WTC11 (cell line): Measurements from ENCODE around the gene TRAF7. TPM values are rescaled to one million over a fixed set of nuclear protein-coding genes. Genes with fewer than 3 reads are reported as not detected.

Source experiments
- ATAC-seq: fragments of 200-7000 bp; cut with Tn5 transposase; 2 replicates; pipeline ENCODE4 v1.10.0; 2021; ENCODE audit warnings: mild to moderate bottlenecking, moderate library complexity
- CTCF ChIA-PET: fragments of 300-600 bp; sonication (Branson Sonifier 250); formaldehyde crosslinking; loops from one replicate; lab custom pipeline; 2021; ENCODE audit warnings: antibody characterized with exemption; lab: Charles Lee
- POLR2A ChIA-PET: fragments of 350-600 bp; sonication (Branson Sonifier 250); formaldehyde crosslinking; loops from one replicate; lab custom pipeline; 2021; ENCODE audit warnings: antibody characterized with exemption; lab: Charles Lee
- DNase-seq: peaks from one replicate; pipeline ENCODE4 v3.0.0; 2021; ENCODE audit warnings: low spot score
- H3K27ac Mint-ChIP-seq: 2 replicates; pipeline ENCODE4 v1.8.0; 2021; ENCODE audit warnings: mixed read lengths
- H3K27me3 Mint-ChIP-seq: 2 replicates; pipeline ENCODE4 v1.8.0; 2021; ENCODE audit warnings: low read depth, mild to moderate bottlenecking, moderate library complexity, mixed read lengths
- H3K36me3 Mint-ChIP-seq: 2 replicates; pipeline ENCODE4 v1.8.0; 2021; ENCODE audit warnings: mixed read lengths
- H3K4me1 Mint-ChIP-seq: 2 replicates; pipeline ENCODE4 v1.8.0; 2022; ENCODE audit warnings: mixed read lengths
- H3K4me3 Mint-ChIP-seq: 2 replicates; pipeline ENCODE4 v1.8.0; 2021; ENCODE audit warnings: mild to moderate bottlenecking, moderate library complexity, mixed read lengths
- H3K9me3 Mint-ChIP-seq: 2 replicates; pipeline ENCODE4 v1.8.0; 2021; ENCODE audit warnings: mixed read lengths
- ATF6 ChIP-seq: sonication (generic); formaldehyde crosslinking; IDR thresholded peaks from 2 replicates; pipeline ENCODE4 v1.8.1; 2023; ENCODE audit warnings: mild to moderate bottlenecking, missing genetic modification reagents
- CREM ChIP-seq: sonication (generic); formaldehyde crosslinking; IDR thresholded peaks from 2 replicates; pipeline ENCODE4 v1.8.1; 2022; ENCODE audit warnings: mild to moderate bottlenecking, missing genetic modification reagents, moderate library complexity
- E2F1 ChIP-seq: sonication (generic); formaldehyde crosslinking; IDR thresholded peaks from 2 replicates; pipeline ENCODE4 v1.8.0; 2022; ENCODE audit warnings: mild to moderate bottlenecking, missing genetic modification reagents
- EMX1 ChIP-seq: fragments of 250-450 bp; sonication (Bioruptor Pico); IDR thresholded peaks from 2 replicates; pipeline ENCODE4 v1.8.0; 2021; ENCODE audit warnings: mild to moderate bottlenecking
- ERG ChIP-seq: fragments of 250-450 bp; sonication (Bioruptor Pico); IDR thresholded peaks from 2 replicates; pipeline ENCODE4 v1.8.0; 2021; ENCODE audit warnings: mild to moderate bottlenecking
- FOXP1 ChIP-seq: sonication (generic); formaldehyde crosslinking; IDR thresholded peaks from 2 replicates; pipeline ENCODE4 v1.8.0; 2022; ENCODE audit warnings: missing genetic modification reagents, mild to moderate bottlenecking, moderate library complexity, borderline replicate concordance
- GTF2I ChIP-seq: fragments of 250-450 bp; sonication (Bioruptor Pico); conservative IDR thresholded peaks from 2 replicates; pipeline ENCODE4 v1.4.0; 2021; ENCODE audit warnings: mild to moderate bottlenecking
- IRF2 ChIP-seq: sonication (generic); formaldehyde crosslinking; IDR thresholded peaks from 2 replicates; pipeline ENCODE4 v1.8.0; 2022; ENCODE audit warnings: low read depth, missing genetic modification reagents, borderline replicate concordance
- JUN ChIP-seq: sonication (generic); formaldehyde crosslinking; IDR thresholded peaks from 2 replicates; pipeline ENCODE4 v1.8.0; 2023; ENCODE audit warnings: mild to moderate bottlenecking, missing genetic modification reagents
- MXD4 ChIP-seq: fragments of 250-450 bp; sonication (Bioruptor Pico); IDR thresholded peaks from 2 replicates; pipeline ENCODE4 v1.8.0; 2021; ENCODE audit warnings: mild to moderate bottlenecking, moderate library complexity, borderline replicate concordance
- NFATC4 ChIP-seq: fragments of 250-450 bp; sonication (Bioruptor Pico); IDR thresholded peaks from 2 replicates; pipeline ENCODE4 v1.9.0; 2021; ENCODE audit warnings: mild to moderate bottlenecking
- PRDM15 ChIP-seq: sonication (generic); formaldehyde crosslinking; IDR thresholded peaks from 2 replicates; pipeline ENCODE4 v1.8.0; 2022; ENCODE audit warnings: missing genetic modification reagents
- PREB ChIP-seq: sonication (generic); formaldehyde crosslinking; IDR thresholded peaks from 2 replicates; pipeline ENCODE4 v1.8.1; 2022; ENCODE audit warnings: mild to moderate bottlenecking, missing genetic modification reagents, moderate library complexity, borderline replicate concordance
- RELA ChIP-seq: sonication (generic); formaldehyde crosslinking; IDR thresholded peaks from 2 replicates; pipeline ENCODE4 v1.8.1; 2022; ENCODE audit warnings: missing genetic modification reagents, mild to moderate bottlenecking, borderline replicate concordance
- ZNF121 ChIP-seq: sonication (generic); formaldehyde crosslinking; IDR thresholded peaks from 2 replicates; pipeline ENCODE4 v1.8.0; 2023; ENCODE audit warnings: missing genetic modification reagents
- ZNF138 ChIP-seq: sonication (generic); formaldehyde crosslinking; conservative IDR thresholded peaks from 2 replicates; pipeline ENCODE4 v1.8.1; 2022; ENCODE audit warnings: mild to moderate bottlenecking, moderate library complexity, missing genetic modification reagents
- ZNF219 ChIP-seq: sonication (generic); formaldehyde crosslinking; IDR thresholded peaks from 2 replicates; pipeline ENCODE4 v1.8.0; 2023; ENCODE audit warnings: missing genetic modification reagents, mild to moderate bottlenecking, borderline replicate concordance
- total RNA-seq: library from RNA; stranded (reverse); gene quantifications from 3 replicates; pipeline ENCODE4 v1.2.3, GENCODE V29; 2021

The TRAF7 gene
- total RNA-seq, 1 experiment from 2014 or later = 148 TPM

GRCh38 chr16:2223221-2223941 is 67.8 kb downstream of the TRAF7 start, which contains the start of gene E4F1 (continued):
- TF ChIP-seq ATF6 (no peak), PREB (CRISPR knock-in tag) (no peak), EMX1 (CRISPR knock-in tag) (no peak), MXD4 (CRISPR knock-in tag) (no peak)

- DNase-seq = no peak
- H3K27ac Mint-ChIP-seq = no peak overlapping the region; the same call in 1 of the 2 replicates
- no peak for TF ChIP-seq JUN (CRISPR knock-in tag)
- no peak for TF ChIP-seq PREB (CRISPR knock-in tag)
- no peak for TF ChIP-seq PRDM15 (CRISPR knock-in tag)
- no peak for TF ChIP-seq RELA
- peak; percentile 98 for TF ChIP-seq ZNF121 (CRISPR knock-in tag)
- no peak for TF ChIP-seq ZNF219 (CRISPR knock-in tag)
- TF ChIP-seq GTF2I (CRISPR knock-in tag) = peak; percentile 45; the same call in 1 of the 2 replicates
- TF ChIP-seq, all 79 proteins: peak for 2
- Mint-ChIP-seq H3K36me3 (no peaks in the 10 kb centered on the region), H3K4me3 (peak overlapping the region; percentile 76), H3K27me3 (no peaks in the 10 kb centered on the region), H3K9me3 (no peaks in the 10 kb centered on the region), H3K4me1 (peaks cover 3% of the 10 kb centered on the region; the same call in 1 of the 2 replicates)
- peak; percentile 10 for ATAC-seq
- ChIA-PET POLR2A (no interaction called here), CTCF (interaction anchor here (0.6 to 1.0 kb wide), 5 partner anchors 10 to 527 kb away, joined by 3 to 4 read pairs (median 3); partner anchors contain the start of genes ECI1 and PGP)
Observed at GRCh38 chr16:2223942-2224486, 68.4 kb downstream of the TRAF7 start.

GRCh38 chr16:2226245-2226793 is 70.7 kb downstream of the TRAF7 start:
- H3K36me3 Mint-ChIP-seq = peaks cover 3% of the 10 kb centered on the region; the same call in 1 of the 2 replicates
- CTCF ChIA-PET = interaction anchor here (0.6 to 1.8 kb wide), 2 partner anchors 32 to 262 kb away, joined by 5 to 8 read pairs; no protein-coding TSS in a partner anchor
- no peaks in the 10 kb centered on the region for H3K27me3 Mint-ChIP-seq
- no peak for ATAC-seq
- POLR2A ChIA-PET = interaction anchor here (1.0 kb wide), 1 partner anchor 45 kb away, joined by 4 read pairs; no protein-coding TSS in a partner anchor
- no peak overlapping the region for H3K4me3 Mint-ChIP-seq
- TF ChIP-seq NFATC4 (no peak), E2F1 (CRISPR knock-in tag) (no peak), ERG (CRISPR knock-in tag) (no peak), IRF2 (no peak), ZNF138 (no peak), FOXP1 (CRISPR knock-in tag) (no peak), CREM (CRISPR knock-in tag) (no peak)
- H3K9me3 Mint-ChIP-seq = no peaks in the 10 kb centered on the region
- peaks cover 3% of the 10 kb centered on the region; the same call in 1 of the 2 replicates for H3K4me1 Mint-ChIP-seq
- H3K27ac Mint-ChIP-seq = 0 out of 2 replicates have a peak overlapping the region, but pooled peaks have one; percentile 53
- DNase-seq = no peak
